ENCODE results near the gene ST8SIA5. TPM values are rescaled to one million over a fixed set of nuclear protein-coding genes. Genes with fewer than 3 reads are reported as not detected.

Gene ST8SIA5
- total and polyA plus RNA-seq, 10 of the 15 experiments (the other 5 are each of a cell fraction or from before 2014, with no cell fraction given), result 0.02 to 0.32 (median 0.12) TPM; not detected in 1

GRCh38 chr18:46764586-46764985 is 7.7 kb upstream of the ST8SIA5 start:
- DNase-seq (ENCODE audit: low read depth, low spot score) (no peak), ATAC-seq (no peak), FAIRE-seq (no peak)
- H3K4me2 ChIP-seq (ENCODE audit: control insufficient read depth, insufficient read depth), result no peak overlapping the region
- H3K36me3 ChIP-seq (ENCODE audit: control insufficient read depth in 2 of 2, insufficient read depth in 2 of 2, low read length in 1 of 2), result no peaks in the 10 kb centered on the region
- POLR2A ChIA-PET, result no interaction called here
- no TSS peak for BruUV-seq (replicated peaks)
- H3K27ac ChIP-seq (ENCODE audit: control insufficient read depth, insufficient read depth), result no peak overlapping the region
- H3K9me3 ChIP-seq (replicated peaks; ENCODE audit: control insufficient read depth, insufficient read depth, low read length), result no peaks in the 10 kb centered on the region
- H4K20me1 ChIP-seq (ENCODE audit: control insufficient read depth, insufficient read depth), result no peaks in the 10 kb centered on the region; the same call in 1 of the 2 replicates
- WGBS (ENCODE audit: insufficient coverage, insufficient replicate concordance, low lambda C conversion rate, missing lambda C conversion rate), result 46% methylated on average over 2 of the region's 2 CpGs
- CTCF ChIA-PET, result no interaction called here
- SMC1A ChIA-PET (ENCODE audit: uncharacterized antibody, unreplicated experiment), result interaction anchor here (0.7 kb wide), 1 partner anchor 16 kb away, joined by 3 read pairs; no protein-coding TSS in a partner anchor
- H3K79me2 ChIP-seq (ENCODE audit: control insufficient read depth, insufficient read depth, low read length), result no peaks in the 10 kb centered on the region
- H3K4me1 ChIP-seq (ENCODE audit: control insufficient read depth, insufficient read depth, low read length), result no peaks in the 10 kb centered on the region
- in situ Hi-C loops (cut with MboI) (no loop called here), intact Hi-C loops (cut with micrococcal nuclease; ENCODE audit: unreplicated experiment) (no loop called here)
- RAD21 ChIA-PET (ENCODE audit: unreplicated experiment), result no interaction called here
- no peaks in the 10 kb centered on the region; a peak in 2 of 4 replicates for H3K27me3 ChIP-seq (replicated peaks in 1 of 2; ENCODE audit: control insufficient read depth in 2 of 2, insufficient read depth in 2 of 2, low read length in 1 of 2)
- no peak overlapping the region for H3K9ac ChIP-seq (ENCODE audit: control insufficient read depth, insufficient read depth, low read length)
- no peak overlapping the region for H3K4me3 ChIP-seq
- TF ChIP-seq NR2C1 (IDR thresholded peaks at IDR 0.05) (no peak), RAD51 (IDR thresholded peaks at IDR 0.05) (no peak)
- H2AFZ ChIP-seq (ENCODE audit: control insufficient read depth, low read depth, low read length), result no peak overlapping the region

- H4K20me1 ChIP-seq (ENCODE audit: control insufficient read depth, insufficient read depth), result no peaks in the 10 kb centered on the region; the same call in 1 of the 2 replicates
- RAD21 ChIA-PET (ENCODE audit: unreplicated experiment), result no interaction called here
- H3K27ac ChIP-seq (ENCODE audit: control insufficient read depth, insufficient read depth), result no peak overlapping the region
- BruUV-seq (replicated peaks), result no TSS peak
- ATAC-seq, result no peak
- no peaks in the 10 kb centered on the region for H3K9me3 ChIP-seq (replicated peaks; ENCODE audit: control insufficient read depth, insufficient read depth, low read length)
- in situ Hi-C loops (cut with MboI), result no loop called here
- H3K4me2 ChIP-seq (ENCODE audit: control insufficient read depth, insufficient read depth), result no peak overlapping the region
- no peaks in the 10 kb centered on the region; the same call in 1 of the 2 replicates for H3K4me1 ChIP-seq (ENCODE audit: control insufficient read depth, insufficient read depth, low read length)
- intact Hi-C loops (cut with micrococcal nuclease; ENCODE audit: unreplicated experiment), result no loop called here
- SMC1A ChIA-PET (ENCODE audit: uncharacterized antibody, unreplicated experiment), result interaction anchor here (0.9 kb wide), 1 partner anchor 119 kb away, joined by 3 read pairs; no protein-coding TSS in a partner anchor
- H3K36me3 ChIP-seq (ENCODE audit: control insufficient read depth in 2 of 2, insufficient read depth in 2 of 2, low read length in 1 of 2), result no peaks in the 10 kb centered on the region
- no peak for FAIRE-seq
- H3K4me3 ChIP-seq, result no peak overlapping the region
- H2AFZ ChIP-seq (ENCODE audit: control insufficient read depth, low read depth, low read length), result no peak overlapping the region
- H3K79me2 ChIP-seq (ENCODE audit: control insufficient read depth, insufficient read depth, low read length), result no peaks in the 10 kb centered on the region
- WGBS (ENCODE audit: insufficient coverage, insufficient replicate concordance, low lambda C conversion rate, missing lambda C conversion rate), result 0% methylated on average over 2 of the region's 2 CpGs
- POLR2A ChIA-PET, result no interaction called here
- no peak for DNase-seq (ENCODE audit: low read depth, low spot score)
- no peak overlapping the region for H3K9ac ChIP-seq (ENCODE audit: control insufficient read depth, insufficient read depth, low read length)
- CTCF ChIA-PET, result no interaction called here
- peaks cover 2 to 8% of the 10 kb centered on the region in 2 experiments; a peak in 3 of 4 replicates for H3K27me3 ChIP-seq (replicated peaks in 1 of 2; ENCODE audit: control insufficient read depth in 2 of 2, insufficient read depth in 2 of 2, low read length in 1 of 2)
- no peak for TF ChIP-seq FOXK2 (IDR thresholded peaks at IDR 0.05)
- no peak for TF ChIP-seq ZSCAN29 (IDR thresholded peaks at IDR 0.05)
- no peak for TF ChIP-seq ZNF384 (IDR thresholded peaks at IDR 0.05; ENCODE audit: borderline replicate concordance, low read depth, low read length)
- no peak for TF ChIP-seq ZBTB4 (CRISPR knock-in tag; IDR thresholded peaks at IDR 0.05)
- no peak for TF ChIP-seq CEBPZ (IDR thresholded peaks at IDR 0.05; ENCODE audit: low read depth, low read length)
- no peak for TF ChIP-seq PKNOX1 (IDR thresholded peaks at IDR 0.05)
These were observed 4.4 kb upstream of the ST8SIA5 start for GRCh38 chr18:46761059-46761769.
